ENCODE results near the gene FIGN. TPM values are rescaled to one million over a fixed set of nuclear protein-coding genes. Genes with fewer than 3 reads are reported as not detected.

Gene FIGN
- total RNA-seq, 1 donor: 3.5 TPM

- TF ChIP-seq CTCF (IDR thresholded peaks at IDR 0.05; ENCODE audit: insufficient read depth, low read depth, low read length): no peak
- DNase-seq (ENCODE audit: low read depth): no peak
- no peak overlapping the region for H3K4me3 ChIP-seq (ENCODE audit: low read depth, low read length)
These were observed 83.1 kb downstream of the FIGN start for GRCh38 chr2:163652751-163653150.

GRCh38 chr2:163649080-163649479 is 86.7 kb downstream of the FIGN start:
- no peak for DNase-seq (ENCODE audit: low read depth)

DNA sequence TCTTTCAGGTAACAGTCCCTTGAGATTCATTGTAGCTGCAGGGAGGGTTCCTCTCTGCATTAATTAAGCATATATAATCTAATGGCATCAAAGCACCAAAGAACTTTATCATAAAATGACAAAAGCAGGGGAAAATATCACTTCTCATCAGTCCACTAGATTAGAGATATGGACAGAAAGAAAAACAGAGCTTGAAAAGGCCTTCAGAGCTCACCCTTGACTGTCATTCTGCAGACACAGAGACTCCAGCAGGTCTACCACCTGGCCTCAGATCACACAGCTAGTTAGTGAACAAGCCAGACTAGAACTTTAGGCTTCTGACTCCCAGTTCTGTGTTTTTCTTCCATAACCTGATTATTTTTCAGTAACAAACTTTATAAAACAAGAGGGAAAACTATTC is 88.5 kb downstream of the FIGN start:
- no peak overlapping the region for H3K4me3 ChIP-seq (ENCODE audit: low read depth, low read length)
- TF ChIP-seq CTCF (IDR thresholded peaks at IDR 0.05; ENCODE audit: insufficient read depth, low read depth, low read length): no peak
- DNase-seq (ENCODE audit: low read depth): no peak

More at GRCh38 chr2:163649080-163649479, 86.7 kb downstream of the FIGN start:
- H3K4me3 ChIP-seq (ENCODE audit: low read depth, low read length): no peak overlapping the region
- TF ChIP-seq CTCF (IDR thresholded peaks at IDR 0.05; ENCODE audit: insufficient read depth, low read depth, low read length): no peak

DNA sequence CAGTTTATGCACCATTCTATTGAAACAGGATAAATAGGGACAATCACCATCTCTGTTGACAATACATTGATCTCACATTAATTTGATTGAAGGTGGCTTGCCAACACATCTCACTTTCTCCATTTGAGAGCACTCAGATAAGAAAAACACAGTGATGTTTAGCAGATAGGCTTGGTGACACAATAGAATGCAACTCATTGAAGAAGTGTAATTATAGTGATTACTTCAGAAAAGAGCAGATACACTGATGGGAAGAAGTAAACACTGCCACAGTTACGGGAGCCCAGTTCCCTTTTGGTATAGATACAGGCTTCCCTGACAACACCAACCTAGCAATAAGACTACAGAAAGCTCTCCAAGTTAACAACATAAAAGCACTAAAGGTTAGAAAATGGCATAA is 89.1 kb downstream of the FIGN start:
- TF ChIP-seq CTCF (IDR thresholded peaks at IDR 0.05; ENCODE audit: insufficient read depth, low read depth, low read length): no peak
- no peak overlapping the region for H3K4me3 ChIP-seq (ENCODE audit: low read depth, low read length)
- no peak for DNase-seq (ENCODE audit: low read depth)

DNA sequence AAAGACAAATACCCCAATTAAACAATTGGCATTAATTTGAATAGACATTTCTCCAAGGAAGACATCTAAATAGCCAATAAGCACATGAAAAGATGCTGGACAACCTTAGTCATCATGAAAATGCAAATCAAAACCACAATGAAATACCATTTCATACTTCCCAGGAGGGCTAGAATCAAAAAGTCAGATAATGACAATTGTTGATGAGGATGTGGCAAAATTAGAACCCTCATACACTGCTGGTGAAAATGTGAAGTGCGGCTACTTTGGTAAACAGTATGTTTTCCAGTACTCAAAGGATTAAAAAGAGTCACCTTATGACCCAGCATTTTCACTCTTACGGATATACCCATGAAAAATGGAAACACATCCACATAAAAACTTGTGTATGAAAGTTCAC is 91.6 kb downstream of the FIGN start:
- no peak for DNase-seq (ENCODE audit: low read depth)
- H3K4me3 ChIP-seq (ENCODE audit: low read depth, low read length): no peak overlapping the region
- no peak for TF ChIP-seq CTCF (IDR thresholded peaks at IDR 0.05; ENCODE audit: insufficient read depth, low read depth, low read length)

DNA sequence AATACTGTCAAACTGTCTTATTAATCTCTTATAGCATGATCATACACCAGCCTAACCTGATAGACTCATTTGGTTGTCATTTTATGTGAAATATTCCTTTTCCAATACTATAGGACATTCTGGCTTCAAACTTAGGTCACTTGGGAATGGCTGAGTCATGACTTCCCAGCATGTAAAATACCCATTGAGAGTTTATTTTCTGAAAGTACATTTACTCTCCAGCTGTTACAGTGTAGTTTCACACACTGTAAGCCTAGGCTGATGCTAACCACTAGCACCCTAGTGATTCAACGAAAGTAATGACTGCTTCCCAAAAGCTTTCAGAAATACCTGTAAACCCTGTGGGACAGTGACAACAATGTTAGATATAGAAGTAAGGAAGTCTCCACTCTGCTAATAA is 93.8 kb downstream of the FIGN start:
- TF ChIP-seq CTCF (IDR thresholded peaks at IDR 0.05; ENCODE audit: insufficient read depth, low read depth, low read length): no peak
- H3K4me3 ChIP-seq (ENCODE audit: low read depth, low read length): no peak overlapping the region
- peak; percentile 30 for DNase-seq (ENCODE audit: low read depth)

DNA sequence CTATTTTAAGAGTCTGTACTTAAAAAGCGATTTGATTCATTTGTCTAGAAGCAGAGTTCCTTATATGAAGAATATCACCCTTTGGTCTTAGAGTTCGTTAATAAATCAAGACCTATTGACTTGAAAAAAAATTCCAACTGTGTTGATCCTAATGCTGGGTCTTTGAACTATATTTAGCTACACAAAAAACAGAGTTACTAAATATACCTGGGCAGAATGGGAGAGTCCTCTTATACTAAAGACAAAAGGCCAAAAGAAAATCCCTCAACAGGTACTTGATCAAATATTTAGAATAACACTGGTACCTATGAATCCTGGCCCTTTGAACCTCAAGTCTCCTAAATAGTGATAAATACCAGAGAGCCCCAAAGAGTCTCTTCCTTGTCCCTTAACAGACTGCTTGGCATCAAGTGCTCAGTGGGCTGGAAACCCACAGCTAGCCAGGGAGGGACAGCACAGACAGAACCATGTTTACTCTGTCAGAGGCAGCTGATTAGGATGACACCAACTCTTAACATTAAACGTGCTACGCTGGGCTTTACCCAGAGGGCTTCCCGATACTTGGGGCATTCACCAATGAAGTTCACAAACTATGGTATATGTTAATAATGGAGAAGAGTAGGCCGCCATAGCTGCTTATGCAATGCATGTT is 95.1 kb downstream of the FIGN start:
- DNase-seq (ENCODE audit: low read depth): no peak
- H3K4me3 ChIP-seq (ENCODE audit: low read depth, low read length): no peak overlapping the region
- TF ChIP-seq CTCF (IDR thresholded peaks at IDR 0.05; ENCODE audit: insufficient read depth, low read depth, low read length): no peak

All from fibroblast of villous mesenchyme (primary cell).